Mesenchymal stem cell (in vitro differentiated cells and primary cell): ENCODE measurements around the gene FLG2.

Source experiments
- DNase-seq: peaks from one replicate; pipeline ENCODE4 v3.0.0-alpha.2; 2013
- H2AFZ ChIP-seq: one replicate; pipeline ENCODE4 v1.6.1; 2013; ENCODE audit warnings: low read depth, mild to moderate bottlenecking, control low read depth, inconsistent platforms, low read length, moderate library complexity
- H2AK5ac ChIP-seq: 2 replicates; pipeline ENCODE4 v1.6.1; 2013; ENCODE audit warnings: low read length, moderate library complexity, mild to moderate bottlenecking, inconsistent platforms; ENCODE audit not compliant: severe bottlenecking
- H2BK120ac ChIP-seq: one replicate; pipeline ENCODE4 v1.6.1; 2013; ENCODE audit warnings: low read depth, mild to moderate bottlenecking, inconsistent platforms, low read length, moderate library complexity
- H2BK12ac ChIP-seq, 2 experiments: one replicate each; pipeline ENCODE4 v1.6.1; 2013; ENCODE audit warnings: inconsistent platforms in 2 of 2, low read length in 2 of 2, mild to moderate bottlenecking in 2 of 2, moderate library complexity in 2 of 2, control low read depth in 1 of 2
- H2BK15ac ChIP-seq: one replicate; pipeline ENCODE4 v1.6.1; 2013; ENCODE audit warnings: mild to moderate bottlenecking, low read depth, inconsistent platforms; ENCODE audit not compliant: poor library complexity, severe bottlenecking
- H2BK5ac ChIP-seq: 2 replicates; pipeline ENCODE4 v1.6.1; 2013; ENCODE audit warnings: low read depth, mild to moderate bottlenecking, low read length, control low read depth, inconsistent platforms; ENCODE audit not compliant: poor library complexity, severe bottlenecking
- H3K14ac ChIP-seq, 2 experiments: one replicate each; pipeline ENCODE4 v1.6.1; 2013; ENCODE audit warnings: inconsistent platforms in 2 of 2, low read length in 2 of 2, control low read depth in 1 of 2, mild to moderate bottlenecking in 1 of 2, moderate library complexity in 1 of 2
- H3K18ac ChIP-seq, 2 experiments: one replicate each; pipeline ENCODE4 v1.6.1; 2013; ENCODE audit warnings: inconsistent platforms in 2 of 2, low read length in 2 of 2, control low read depth in 1 of 2, low read depth in 1 of 2, mild to moderate bottlenecking in 1 of 2
- H3K23ac ChIP-seq, 2 experiments: one replicate each; pipeline ENCODE4 v1.6.1; 2013; ENCODE audit warnings: inconsistent platforms in 2 of 2, low read length in 2 of 2, mild to moderate bottlenecking in 2 of 2, moderate library complexity in 2 of 2, control low read depth in 1 of 2
- H3K27ac ChIP-seq: 2 replicates; pipeline ENCODE4 v1.5.1; 2013; ENCODE audit warnings: mild to moderate bottlenecking, moderate library complexity, low read length, control low read depth, inconsistent platforms; ENCODE audit not compliant: poor library complexity, severe bottlenecking
- H3K27me3 ChIP-seq, 2 experiments: 2 replicates each; pipeline versions ENCODE4 v1.6.1 to v1.7.0; 2013; ENCODE audit warnings: low read length in 2 of 2, mild to moderate bottlenecking in 2 of 2, moderate library complexity in 2 of 2, control low read depth in 1 of 2, inconsistent platforms in 1 of 2; ENCODE audit not compliant: control insufficient read depth in 1 of 2, insufficient read depth in 1 of 2
- H3K36me3 ChIP-seq, 2 experiments: 2 replicates each; pipeline versions ENCODE4 v1.6.1 to v1.7.0; 2013; ENCODE audit warnings: low read length in 2 of 2, control low read depth in 1 of 2, inconsistent platforms in 1 of 2, low read depth in 1 of 2, mild to moderate bottlenecking in 1 of 2; ENCODE audit not compliant: insufficient read depth in 2 of 2, control insufficient read depth in 1 of 2
- H3K4ac ChIP-seq, 2 experiments: one replicate each; pipeline ENCODE4 v1.6.1; 2013; ENCODE audit warnings: inconsistent platforms in 2 of 2, low read length in 2 of 2, mild to moderate bottlenecking in 2 of 2, moderate library complexity in 2 of 2, control low read depth in 1 of 2, low read depth in 1 of 2
- H3K4me1 ChIP-seq: 2 replicates; pipeline ENCODE4 v1.6.1; 2013; ENCODE audit warnings: low read depth, low read length, control low read depth; ENCODE audit not compliant: control insufficient read depth, insufficient read depth
- H3K4me2 ChIP-seq: 2 replicates; pipeline ENCODE4 v1.6.1; 2013; ENCODE audit warnings: low read length, mild to moderate bottlenecking, inconsistent platforms; ENCODE audit not compliant: poor library complexity, severe bottlenecking
- H3K4me3 ChIP-seq, 2 experiments: 2 replicates each; pipeline versions ENCODE4 v1.5.1 to v1.7.0; 2013; ENCODE audit warnings: low read length in 2 of 2, mild to moderate bottlenecking in 2 of 2, control low read depth in 1 of 2, low read depth in 1 of 2; ENCODE audit not compliant: insufficient read depth in 1 of 2
- H3K79me1 ChIP-seq: replicated peaks from 2 replicates; pipeline ENCODE4 v1.6.1; 2013; ENCODE audit warnings: mild to moderate bottlenecking, control low read depth, low read length, inconsistent platforms; ENCODE audit not compliant: poor library complexity, severe bottlenecking
- H3K9ac ChIP-seq: 2 replicates; pipeline ENCODE4 v1.7.0; 2013; ENCODE audit warnings: mild to moderate bottlenecking, low read length, moderate library complexity
- H3K9me3 ChIP-seq: 2 replicates; pipeline ENCODE4 v1.7.0; 2013; ENCODE audit warnings: mild to moderate bottlenecking, low read length; ENCODE audit not compliant: control insufficient read depth
- H4K8ac ChIP-seq: one replicate; pipeline ENCODE4 v1.6.1; 2013; ENCODE audit warnings: inconsistent platforms, mild to moderate bottlenecking, low read length, moderate library complexity
- H4K91ac ChIP-seq: one replicate; pipeline ENCODE4 v1.6.1; 2013; ENCODE audit warnings: mild to moderate bottlenecking, low read length, inconsistent platforms
- WGBS: methylation state at CpG from one replicate; pipeline ENCODE4 v1.1.7; 2013; ENCODE audit warnings: mixed read lengths; 5-methylcytosine and 5-hydroxymethylcytosine counted together

The FLG2 gene

GRCh38 chr1:152344438-152344837 is 15.4 kb downstream of the FLG2 start:
- DNase-seq, result no peak
- no peak overlapping the region for H3K23ac ChIP-seq
- no peak overlapping the region for H4K91ac ChIP-seq
- no peak overlapping the region for H2BK12ac ChIP-seq
- no peak overlapping the region for H4K8ac ChIP-seq
- H3K4ac ChIP-seq, result no peak overlapping the region
- no peak overlapping the region for H3K9ac ChIP-seq
- no peak overlapping the region for H2AK5ac ChIP-seq
- H3K79me1 ChIP-seq, result no peaks in the 10 kb centered on the region
- no peak overlapping the region for H3K4me3 ChIP-seq
- H3K36me3 ChIP-seq, result no peaks in the 10 kb centered on the region
- H2BK120ac ChIP-seq, result no peak overlapping the region
- no peaks in the 10 kb centered on the region for H3K27me3 ChIP-seq
- H3K14ac ChIP-seq, result no peak overlapping the region
- H3K4me1 ChIP-seq, result no peaks in the 10 kb centered on the region
- no peak overlapping the region for H2BK15ac ChIP-seq
- no peak overlapping the region for H2BK5ac ChIP-seq
- H3K9me3 ChIP-seq, result no peaks in the 10 kb centered on the region
- no peak overlapping the region for H2AFZ ChIP-seq
- H3K18ac ChIP-seq, result no peak overlapping the region
- H3K27ac ChIP-seq, result no peak overlapping the region
- no peak overlapping the region for H3K4me2 ChIP-seq

- H3K9ac ChIP-seq, result no peak overlapping the region
- H3K27ac ChIP-seq, result no peak overlapping the region
- H2BK5ac ChIP-seq, result no peak overlapping the region
- no peaks in the 10 kb centered on the region for H3K79me1 ChIP-seq
- no peak overlapping the region for H3K14ac ChIP-seq
- H4K8ac ChIP-seq, result no peak overlapping the region
- no peak overlapping the region for H3K4me2 ChIP-seq
- no peak overlapping the region for H3K23ac ChIP-seq
- no peak overlapping the region for H3K4ac ChIP-seq
- H2BK120ac ChIP-seq, result no peak overlapping the region
- WGBS, result 88% methylated on average over 3 of the region's 3 CpGs
- H2AK5ac ChIP-seq, result no peak overlapping the region
- H3K4me1 ChIP-seq, result no peaks in the 10 kb centered on the region
- no peak overlapping the region for H2BK15ac ChIP-seq
- H3K36me3 ChIP-seq, result no peaks in the 10 kb centered on the region
- H3K9me3 ChIP-seq, result no peaks in the 10 kb centered on the region
- H2AFZ ChIP-seq, result no peak overlapping the region
- no peak overlapping the region for H3K4me3 ChIP-seq
- H2BK12ac ChIP-seq, result no peak overlapping the region
- no peak overlapping the region for H3K18ac ChIP-seq
- H3K27me3 ChIP-seq, result no peaks in the 10 kb centered on the region
- H4K91ac ChIP-seq, result no peak overlapping the region
- DNase-seq, result no peak
Observed at GRCh38 chr1:152343006-152343405, 16.8 kb downstream of the FLG2 start.

GRCh38 chr1:152335399-152335798 is 24.4 kb downstream of the FLG2 start:
- H3K79me1 ChIP-seq, result no peaks in the 10 kb centered on the region
- no peak overlapping the region for H3K23ac ChIP-seq
- no peak overlapping the region for H3K4me2 ChIP-seq
- no peak overlapping the region for H2BK12ac ChIP-seq
- H2BK5ac ChIP-seq, result no peak overlapping the region
- no peak overlapping the region for H4K8ac ChIP-seq
- no peak overlapping the region for H4K91ac ChIP-seq
- no peak overlapping the region for H3K4ac ChIP-seq
- DNase-seq, result no peak
- WGBS, result 67% methylated on average over 5 of the region's 7 CpGs
- H2AFZ ChIP-seq, result no peak overlapping the region
- no peak overlapping the region for H2BK15ac ChIP-seq
- H3K18ac ChIP-seq, result no peak overlapping the region
- no peak overlapping the region for H3K27ac ChIP-seq
- no peak overlapping the region for H3K14ac ChIP-seq
- H2AK5ac ChIP-seq, result no peak overlapping the region
- H3K4me3 ChIP-seq, result no peak overlapping the region
- no peaks in the 10 kb centered on the region for H3K4me1 ChIP-seq
- H2BK120ac ChIP-seq, result no peak overlapping the region
- no peaks in the 10 kb centered on the region for H3K9me3 ChIP-seq
- no peaks in the 10 kb centered on the region for H3K36me3 ChIP-seq
- no peaks in the 10 kb centered on the region for H3K27me3 ChIP-seq
- no peak overlapping the region for H3K9ac ChIP-seq

GRCh38 chr1:152328801-152329391 is 30.9 kb downstream of the FLG2 start:
- Histone ChIP-seq H3K36me3 (no peaks in the 10 kb centered on the region), H3K4me3 (no peak overlapping the region), H3K23ac (no peak overlapping the region), H3K4me1 (no peaks in the 10 kb centered on the region), H3K4me2 (no peak overlapping the region), H2AK5ac (no peak overlapping the region), H2AFZ (no peak overlapping the region), H3K27ac (no peak overlapping the region), H4K8ac (no peak overlapping the region), H3K9ac (no peak overlapping the region), H2BK5ac (no peak overlapping the region), H4K91ac (no peak overlapping the region), H3K9me3 (no peaks in the 10 kb centered on the region), H3K79me1 (no peaks in the 10 kb centered on the region), H2BK120ac (no peak overlapping the region), H2BK15ac (no peak overlapping the region), H2BK12ac (no peak overlapping the region), H3K4ac (no peak overlapping the region), H3K27me3 (no peaks in the 10 kb centered on the region), H3K18ac (no peak overlapping the region), H3K14ac (no peak overlapping the region)
- DNase-seq, result no peak
- WGBS, result no CpG with 5 or more reads among the region's 1 CpG
